SH-SY5Y (cell line): ENCODE data around the gene PTGER3.

Experiments used
- GATA2 ChIP-seq: IDR thresholded peaks from 2 replicates; pipeline ENCODE4 v1.6.1; 2011; ENCODE audit warnings: mild to moderate bottlenecking, low read depth, low read length
- GATA3 ChIP-seq: IDR thresholded peaks from 2 replicates; pipeline ENCODE4 v1.6.1; 2011; ENCODE audit warnings: low read depth, mild to moderate bottlenecking, low read length, moderate library complexity

The PTGER3 gene

GRCh38 chr1:70961374-70961975 is 86.1 kb downstream of the PTGER3 start:
- TF ChIP-seq GATA3 (no peak), GATA2 (no peak)

GRCh38 chr1:70948396-70949017 is 99.1 kb downstream of the PTGER3 start:
- TF ChIP-seq GATA2 (no peak), GATA3 (no peak)

- no peak for TF ChIP-seq GATA3
Observed at GRCh38 chr1:70947835-70948234, 99.8 kb downstream of the PTGER3 start.

- TF ChIP-seq GATA2 (no peak), GATA3 (no peak)
Observed at GRCh38 chr1:70945676-70946075, 101.9 kb downstream of the PTGER3 start.

- TF ChIP-seq GATA3 (no peak), GATA2 (no peak)
Observed at GRCh38 chr1:70945251-70945650, 102.4 kb downstream of the PTGER3 start.

GRCh38 chr1:70941563-70941962 is 106.1 kb downstream of the PTGER3 start:
- TF ChIP-seq GATA3, result no peak
- no peak for TF ChIP-seq GATA2

- TF ChIP-seq GATA2 (no peak), GATA3 (no peak)
Observed at GRCh38 chr1:70934194-70934961, 113.2 kb downstream of the PTGER3 start.

- TF ChIP-seq GATA2 (no peak), GATA3 (no peak)
Observed at GRCh38 chr1:70930062-70930461, 117.6 kb downstream of the PTGER3 start.

- no peak for TF ChIP-seq GATA2
- no peak for TF ChIP-seq GATA3
Observed at GRCh38 chr1:70922196-70922595, 125.4 kb downstream of the PTGER3 start.
